IMR-90 (cell line): ENCODE data around the gene DPM1.

ENCODE experiments used
- CEBPB ChIP-seq: IDR thresholded peaks from 2 replicates; pipeline ENCODE4 v1.6.1; 2012; ENCODE audit warnings: low read depth, low read length, improper control_type of control experiment
- CTCF ChIP-seq: conservative IDR thresholded peaks from 2 replicates; pipeline ENCODE4 v1.5.1; 2012; ENCODE audit warnings: mild to moderate bottlenecking, low read depth, low read length, improper control_type of control experiment
- MAZ ChIP-seq: IDR thresholded peaks from 2 replicates; pipeline ENCODE4 v1.6.1; 2012; ENCODE audit warnings: low read depth, mild to moderate bottlenecking, low read length, improper control_type of control experiment, moderate library complexity, borderline replicate concordance
- POLR2A ChIP-seq: IDR thresholded peaks from 2 replicates; pipeline ENCODE4 v1.6.1; 2012; ENCODE audit warnings: mild to moderate bottlenecking, low read depth, low read length
- RAD21 ChIP-seq: IDR thresholded peaks from 2 replicates; pipeline ENCODE4 v1.6.1; 2012; ENCODE audit warnings: low read length, improper control_type of control experiment
- USF2 ChIP-seq: fragments of 150-350 bp; IDR thresholded peaks from 2 replicates; pipeline ENCODE4 v1.6.1; 2017; ENCODE audit warnings: mild to moderate bottlenecking, antibody characterized with exemption, low read length, low read depth

GRCh38 chr20:50948132-50948785 lies 10.1 kb downstream of the DPM1 start:
- no peak for TF ChIP-seq CEBPB
- TF ChIP-seq CTCF = no peak
- no peak for TF ChIP-seq POLR2A
- TF ChIP-seq USF2 = no peak
- TF ChIP-seq RAD21 = no peak
- no peak for TF ChIP-seq MAZ
